ENCODE data around the gene SLC22A31. TPM values are rescaled to one million over a fixed set of nuclear protein-coding genes. Genes with fewer than 3 reads are reported as not detected.

SLC22A31 gene
- total and polyA plus RNA-seq, 9 of the 15 experiments (the other 6 are each of a cell fraction or from before 2014, with no cell fraction given) = 0.29 to 2.2 (median 0.47) TPM; not detected in 3

DNA sequence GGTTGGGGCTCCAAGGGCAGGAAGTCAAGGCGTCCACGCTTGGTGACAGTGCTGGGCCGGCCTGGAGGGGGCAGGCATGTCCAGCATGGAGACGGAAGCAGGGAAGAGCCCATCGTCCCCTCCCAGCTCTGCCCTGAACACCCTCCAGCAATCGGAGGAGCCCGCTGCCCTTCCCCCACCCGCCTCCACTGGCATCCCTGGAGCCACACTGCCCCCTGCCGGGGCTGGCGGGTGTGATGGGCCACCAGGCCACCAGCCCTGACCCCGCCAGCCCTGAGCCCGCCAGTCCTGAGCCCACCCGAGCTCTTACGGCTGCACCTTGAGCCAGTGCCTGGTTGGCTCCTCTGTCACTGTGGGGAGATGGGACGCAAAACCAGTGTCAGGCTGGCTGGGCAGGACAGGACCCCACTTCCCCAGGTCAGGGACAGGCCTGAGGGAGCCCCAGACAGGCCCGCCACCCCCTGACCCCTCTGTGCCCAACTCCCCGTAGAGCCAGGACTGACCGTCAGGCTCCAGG is 32.9 kb downstream of the SLC22A31 start (continued):
- TF ChIP-seq, protein P1, sequence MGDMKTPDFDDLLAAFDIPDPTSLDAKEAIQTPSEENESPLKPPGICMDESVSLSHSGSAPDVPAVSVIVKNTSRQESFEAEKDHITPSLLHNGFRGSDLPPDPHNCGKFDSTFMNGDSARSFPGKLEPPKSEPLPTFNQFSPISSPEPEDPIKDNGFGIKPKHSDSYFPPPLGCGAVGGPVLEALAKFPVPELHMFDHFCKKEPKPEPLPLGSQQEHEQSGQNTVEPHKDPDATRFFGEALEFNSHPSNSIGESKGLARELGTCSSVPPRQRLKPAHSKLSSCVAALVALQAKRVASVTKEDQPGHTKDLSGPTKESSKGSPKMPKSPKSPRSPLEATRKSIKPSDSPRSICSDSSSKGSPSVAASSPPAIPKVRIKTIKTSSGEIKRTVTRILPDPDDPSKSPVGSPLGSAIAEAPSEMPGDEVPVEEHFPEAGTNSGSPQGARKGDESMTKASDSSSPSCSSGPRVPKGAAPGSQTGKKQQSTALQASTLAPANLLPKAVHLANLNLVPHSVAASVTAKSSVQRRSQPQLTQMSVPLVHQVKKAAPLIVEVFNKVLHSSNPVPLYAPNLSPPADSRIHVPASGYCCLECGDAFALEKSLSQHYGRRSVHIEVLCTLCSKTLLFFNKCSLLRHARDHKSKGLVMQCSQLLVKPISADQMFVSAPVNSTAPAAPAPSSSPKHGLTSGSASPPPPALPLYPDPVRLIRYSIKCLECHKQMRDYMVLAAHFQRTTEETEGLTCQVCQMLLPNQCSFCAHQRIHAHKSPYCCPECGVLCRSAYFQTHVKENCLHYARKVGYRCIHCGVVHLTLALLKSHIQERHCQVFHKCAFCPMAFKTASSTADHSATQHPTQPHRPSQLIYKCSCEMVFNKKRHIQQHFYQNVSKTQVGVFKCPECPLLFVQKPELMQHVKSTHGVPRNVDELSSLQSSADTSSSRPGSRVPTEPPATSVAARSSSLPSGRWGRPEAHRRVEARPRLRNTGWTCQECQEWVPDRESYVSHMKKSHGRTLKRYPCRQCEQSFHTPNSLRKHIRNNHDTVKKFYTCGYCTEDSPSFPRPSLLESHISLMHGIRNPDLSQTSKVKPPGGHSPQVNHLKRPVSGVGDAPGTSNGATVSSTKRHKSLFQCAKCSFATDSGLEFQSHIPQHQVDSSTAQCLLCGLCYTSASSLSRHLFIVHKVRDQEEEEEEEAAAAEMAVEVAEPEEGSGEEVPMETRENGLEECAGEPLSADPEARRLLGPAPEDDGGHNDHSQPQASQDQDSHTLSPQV (IDR thresholded peaks at IDR 0.05) = no peak
- TF ChIP-seq ZSCAN32 (CRISPR knock-in tag; IDR thresholded peaks at IDR 0.05) (no peak), CHD1 (IDR thresholded peaks at IDR 0.05; ENCODE audit: low read length) (no peak)

DNA sequence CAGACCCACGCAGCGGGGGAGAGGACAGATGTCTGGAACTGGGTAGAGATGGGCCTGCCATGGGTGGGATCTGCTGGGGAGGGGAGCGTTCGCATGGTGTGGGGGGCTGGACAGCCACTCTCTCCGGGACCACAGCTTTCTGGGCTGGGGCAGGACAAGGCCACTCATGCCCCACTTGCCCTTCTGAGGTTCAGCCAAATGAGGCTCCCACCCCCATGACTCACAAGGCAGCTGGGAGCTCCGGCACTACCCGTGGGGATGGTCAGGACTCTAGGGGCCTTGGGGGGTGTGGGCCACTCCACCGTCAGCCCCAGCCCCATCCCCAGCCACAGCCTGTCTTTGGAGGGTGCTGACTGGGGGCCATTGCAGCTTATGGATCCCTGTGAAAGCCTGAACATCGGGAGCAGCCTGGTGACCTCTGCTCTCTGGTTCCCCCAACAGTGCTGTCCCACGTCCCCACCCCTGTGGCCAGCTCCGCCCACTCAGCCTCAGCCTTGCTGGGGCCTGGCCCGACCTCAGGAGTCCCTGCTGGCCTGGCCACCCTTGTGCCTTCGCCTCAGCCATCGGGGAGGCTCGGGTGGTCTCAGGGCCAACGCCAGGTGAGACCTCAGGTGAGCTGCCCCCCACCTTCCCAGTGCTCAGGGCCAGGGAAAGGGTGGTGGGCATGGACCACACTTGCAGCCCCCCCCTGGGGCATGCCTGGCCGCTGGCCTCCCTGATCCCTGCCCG is 33.5 kb downstream of the SLC22A31 start:
- FAIRE-seq = no peak
- intact Hi-C loops (cut with micrococcal nuclease) = loop anchor here (10.0 kb wide), 1 partner anchor 192 kb away; the partner anchor contains the start of gene CBFA2T3
- Histone ChIP-seq H3K27ac (ENCODE audit: extremely low read depth, low read depth, low read length) (peak overlapping the region; percentile 57; the same call in 2 of the 3 replicates), H3K9me1 (ENCODE audit: control insufficient read depth, insufficient read depth, low read length) (no peaks in the 10 kb centered on the region), H3K4me2 (ENCODE audit: insufficient read depth, low read length) (peak overlapping the region; percentile 37), H3K36me3 (ENCODE audit: control insufficient read depth, insufficient read depth, low read length) (no peaks in the 10 kb centered on the region), H3K79me2 (ENCODE audit: control insufficient read depth, insufficient read depth, low read length) (no peaks in the 10 kb centered on the region), H3K4me1 (replicated peaks in 1 of 2; ENCODE audit: control insufficient read depth in 2 of 2, insufficient read depth in 2 of 2, low read length in 2 of 2) (peaks cover 18 to 82% of the 10 kb centered on the region in 2 experiments), H3K9me3 (replicated peaks; ENCODE audit: control insufficient read depth, insufficient read depth, low read depth, low read length) (no peaks in the 10 kb centered on the region), H3K9ac (ENCODE audit: insufficient read depth in 1 of 2, low read depth in 2 of 2, low read length in 2 of 2) (peak overlapping the region; percentile 43 to 80; a peak in 3 of 4 replicates), H4K20me1 (replicated peaks; ENCODE audit: control insufficient read depth, insufficient read depth, low read length) (0 out of 2 replicates have a peak, but pooled peaks cover 3% of the 10 kb centered on the region), H3K27me3 (ENCODE audit: control insufficient read depth in 2 of 2, insufficient read depth in 2 of 2, low read length in 2 of 2) (no peaks in the 10 kb centered on the region), H2AFZ (ENCODE audit: low read depth, low read length) (peak overlapping the region; percentile 89), H3K4me3 (no peak overlapping the region)
- ChIA-PET POLR2A (interaction anchor here (0.6 to 1.3 kb wide), 5 partner anchors 73 to 367 kb away, joined by 3 to 6 read pairs (median 4); partner anchors contain the start of genes ACSF3, GALNS and TRAPPC2L), CTCF (ENCODE audit: low intra/inter-chr PET ratio) (interaction anchor here (0.5 to 2.6 kb wide), 7 partner anchors 9 to 430 kb away, joined by 3 to 21 read pairs (median 3); partner anchors contain the start of gene APRT)
- ATAC-seq = 0 out of 3 replicates have a peak, but pooled peaks have one; percentile 4
- DNase-seq (ENCODE audit: extremely low read depth in 1 of 4, low spot score in 3 of 4) = peak; percentile 43 to 57 (median 52)
- in situ Hi-C loops (cut with MboI) = loop anchor here (5.0 kb wide), 1 partner anchor 355 kb away; the partner anchor contains the start of gene APRT
- 32% methylated on average over 13 of the region's 18 CpGs for WGBS (ENCODE audit: insufficient coverage, low coverage, missing lambda C conversion rate)
- no TSS peak for BruUV-seq (replicated peaks)
- TF ChIP-seq, protein P2, sequence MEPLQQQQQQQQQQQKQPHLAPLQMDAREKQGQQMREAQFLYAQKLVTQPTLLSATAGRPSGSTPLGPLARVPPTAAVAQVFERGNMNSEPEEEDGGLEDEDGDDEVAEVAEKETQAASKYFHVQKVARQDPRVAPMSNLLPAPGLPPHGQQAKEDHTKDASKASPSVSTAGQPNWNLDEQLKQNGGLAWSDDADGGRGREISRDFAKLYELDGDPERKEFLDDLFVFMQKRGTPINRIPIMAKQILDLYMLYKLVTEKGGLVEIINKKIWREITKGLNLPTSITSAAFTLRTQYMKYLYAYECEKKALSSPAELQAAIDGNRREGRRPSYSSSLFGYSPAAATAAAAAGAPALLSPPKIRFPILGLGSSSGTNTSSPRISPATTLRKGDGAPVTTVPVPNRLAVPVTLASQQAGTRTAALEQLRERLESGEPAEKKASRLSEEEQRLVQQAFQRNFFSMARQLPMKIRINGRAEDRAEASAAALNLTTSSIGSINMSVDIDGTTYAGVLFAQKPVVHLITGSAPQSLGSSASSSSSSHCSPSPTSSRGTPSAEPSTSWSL (CRISPR knock-in tag; IDR thresholded peaks at IDR 0.05; ENCODE audit: borderline replicate concordance) = 0 out of 2 replicates have a peak, but pooled peaks have one; percentile 40
- TF ChIP-seq, protein P3, sequence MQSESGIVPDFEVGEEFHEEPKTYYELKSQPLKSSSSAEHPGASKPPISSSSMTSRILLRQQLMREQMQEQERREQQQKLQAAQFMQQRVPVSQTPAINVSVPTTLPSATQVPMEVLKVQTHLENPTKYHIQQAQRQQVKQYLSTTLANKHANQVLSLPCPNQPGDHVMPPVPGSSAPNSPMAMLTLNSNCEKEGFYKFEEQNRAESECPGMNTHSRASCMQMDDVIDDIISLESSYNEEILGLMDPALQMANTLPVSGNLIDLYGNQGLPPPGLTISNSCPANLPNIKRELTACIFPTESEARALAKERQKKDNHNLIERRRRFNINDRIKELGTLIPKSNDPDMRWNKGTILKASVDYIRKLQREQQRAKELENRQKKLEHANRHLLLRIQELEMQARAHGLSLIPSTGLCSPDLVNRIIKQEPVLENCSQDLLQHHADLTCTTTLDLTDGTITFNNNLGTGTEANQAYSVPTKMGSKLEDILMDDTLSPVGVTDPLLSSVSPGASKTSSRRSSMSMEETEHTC (IDR thresholded peaks at IDR 0.05) = no peak
- TF ChIP-seq PML (IDR thresholded peaks at IDR 0.05; ENCODE audit: low read length) = no peak
- TF ChIP-seq, protein P4, sequence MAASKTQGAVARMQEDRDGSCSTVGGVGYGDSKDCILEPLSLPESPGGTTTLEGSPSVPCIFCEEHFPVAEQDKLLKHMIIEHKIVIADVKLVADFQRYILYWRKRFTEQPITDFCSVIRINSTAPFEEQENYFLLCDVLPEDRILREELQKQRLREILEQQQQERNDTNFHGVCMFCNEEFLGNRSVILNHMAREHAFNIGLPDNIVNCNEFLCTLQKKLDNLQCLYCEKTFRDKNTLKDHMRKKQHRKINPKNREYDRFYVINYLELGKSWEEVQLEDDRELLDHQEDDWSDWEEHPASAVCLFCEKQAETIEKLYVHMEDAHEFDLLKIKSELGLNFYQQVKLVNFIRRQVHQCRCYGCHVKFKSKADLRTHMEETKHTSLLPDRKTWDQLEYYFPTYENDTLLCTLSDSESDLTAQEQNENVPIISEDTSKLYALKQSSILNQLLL (CRISPR knock-in tag; IDR thresholded peaks at IDR 0.05; ENCODE audit: borderline replicate concordance) = no peak
- TF ChIP-seq SMAD1 (IDR thresholded peaks at IDR 0.05; ENCODE audit: low read depth, low read length, partially characterized antibody) = no peak
- TF ChIP-seq MTA2 (IDR thresholded peaks at IDR 0.05; ENCODE audit: low read depth) = no peak
